ENCODE data around the gene DAAM2.

DAAM2 gene

DNA sequence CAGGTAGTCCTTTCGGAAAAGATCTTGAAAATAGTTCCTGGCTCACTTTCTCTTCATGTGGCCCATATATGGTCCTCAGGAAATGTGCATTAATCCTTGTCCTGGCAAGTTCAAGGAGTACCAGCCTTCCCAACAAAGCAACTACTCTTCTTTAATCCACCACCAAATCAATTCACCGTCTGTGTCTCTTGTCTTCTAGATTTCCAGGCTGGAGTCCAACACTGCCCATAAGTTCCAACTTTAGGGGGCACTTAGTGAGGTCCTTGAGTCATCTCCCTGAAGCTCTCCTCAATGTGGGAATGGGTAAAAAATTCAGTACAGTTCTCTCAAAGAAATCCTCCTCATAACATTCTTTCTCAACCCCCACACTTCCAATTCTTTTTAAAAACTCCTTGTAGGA is 6.9 kb upstream of the DAAM2 start:
- no peak overlapping the region for H3K4me3 ChIP-seq (replicated peaks in 1 of 2; ENCODE audit: low read depth in 2 of 2, low read length in 2 of 2)
- TF ChIP-seq, protein P1, sequence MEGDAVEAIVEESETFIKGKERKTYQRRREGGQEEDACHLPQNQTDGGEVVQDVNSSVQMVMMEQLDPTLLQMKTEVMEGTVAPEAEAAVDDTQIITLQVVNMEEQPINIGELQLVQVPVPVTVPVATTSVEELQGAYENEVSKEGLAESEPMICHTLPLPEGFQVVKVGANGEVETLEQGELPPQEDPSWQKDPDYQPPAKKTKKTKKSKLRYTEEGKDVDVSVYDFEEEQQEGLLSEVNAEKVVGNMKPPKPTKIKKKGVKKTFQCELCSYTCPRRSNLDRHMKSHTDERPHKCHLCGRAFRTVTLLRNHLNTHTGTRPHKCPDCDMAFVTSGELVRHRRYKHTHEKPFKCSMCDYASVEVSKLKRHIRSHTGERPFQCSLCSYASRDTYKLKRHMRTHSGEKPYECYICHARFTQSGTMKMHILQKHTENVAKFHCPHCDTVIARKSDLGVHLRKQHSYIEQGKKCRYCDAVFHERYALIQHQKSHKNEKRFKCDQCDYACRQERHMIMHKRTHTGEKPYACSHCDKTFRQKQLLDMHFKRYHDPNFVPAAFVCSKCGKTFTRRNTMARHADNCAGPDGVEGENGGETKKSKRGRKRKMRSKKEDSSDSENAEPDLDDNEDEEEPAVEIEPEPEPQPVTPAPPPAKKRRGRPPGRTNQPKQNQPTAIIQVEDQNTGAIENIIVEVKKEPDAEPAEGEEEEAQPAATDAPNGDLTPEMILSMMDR (IDR thresholded peaks at IDR 0.05; ENCODE audit: low read depth, low read length): no peak
- no peak for DNase-seq (ENCODE audit: low read depth in 2 of 2)

DNA sequence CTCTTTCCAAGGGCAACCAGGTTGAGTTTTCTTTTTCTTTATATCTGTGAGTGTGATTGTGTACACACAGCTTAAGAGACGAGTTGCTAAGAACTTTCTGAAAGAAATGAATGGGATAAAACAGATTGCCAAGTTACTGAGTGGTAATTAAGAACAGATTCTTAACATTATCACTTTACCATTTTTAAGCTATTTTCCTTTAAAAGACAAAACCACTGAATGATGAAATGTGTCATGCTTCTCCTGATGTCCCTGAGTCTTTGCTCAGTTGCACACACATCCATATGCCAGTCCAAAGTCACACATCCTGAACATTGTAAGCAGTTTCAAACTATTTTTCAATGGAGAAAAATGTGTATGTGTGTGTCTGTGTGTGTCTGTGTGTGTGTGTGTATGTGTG is 5.5 kb upstream of the DAAM2 start:
- TF ChIP-seq, protein P1 (IDR thresholded peaks at IDR 0.05; ENCODE audit: low read depth, low read length): no peak
- no peak for DNase-seq (ENCODE audit: low read depth in 2 of 2)

DNA sequence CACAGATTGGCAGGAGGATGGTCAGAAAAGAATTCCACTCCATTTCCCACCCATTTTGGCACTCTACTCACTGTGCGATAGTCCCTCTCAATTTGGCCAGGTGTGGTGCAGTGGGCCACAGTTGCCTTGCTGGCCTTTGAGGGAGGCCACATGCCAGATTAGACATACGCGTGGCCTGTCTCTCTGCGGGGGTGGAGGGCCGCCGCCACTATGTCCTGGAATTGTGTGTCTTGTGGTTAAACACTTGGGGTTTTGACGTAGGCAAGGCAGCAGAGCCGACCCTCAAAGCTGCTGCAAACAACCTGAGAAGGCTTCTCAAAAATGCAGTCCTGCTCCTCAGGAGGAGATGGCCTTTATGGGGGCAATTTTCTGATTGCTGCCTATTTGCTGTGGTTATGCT is 4.9 kb upstream of the DAAM2 start:
- no peak for DNase-seq (ENCODE audit: low read depth in 2 of 2)
- TF ChIP-seq, protein P1 (IDR thresholded peaks at IDR 0.05; ENCODE audit: low read depth, low read length): no peak
- H3K4me3 ChIP-seq (replicated peaks in 1 of 2; ENCODE audit: low read depth in 2 of 2, low read length in 2 of 2): no peak overlapping the region

More for the DNA sequence above, 5.5 kb upstream of the DAAM2 start:
- H3K4me3 ChIP-seq (replicated peaks in 1 of 2; ENCODE audit: low read depth in 2 of 2, low read length in 2 of 2): no peak overlapping the region

DNA sequence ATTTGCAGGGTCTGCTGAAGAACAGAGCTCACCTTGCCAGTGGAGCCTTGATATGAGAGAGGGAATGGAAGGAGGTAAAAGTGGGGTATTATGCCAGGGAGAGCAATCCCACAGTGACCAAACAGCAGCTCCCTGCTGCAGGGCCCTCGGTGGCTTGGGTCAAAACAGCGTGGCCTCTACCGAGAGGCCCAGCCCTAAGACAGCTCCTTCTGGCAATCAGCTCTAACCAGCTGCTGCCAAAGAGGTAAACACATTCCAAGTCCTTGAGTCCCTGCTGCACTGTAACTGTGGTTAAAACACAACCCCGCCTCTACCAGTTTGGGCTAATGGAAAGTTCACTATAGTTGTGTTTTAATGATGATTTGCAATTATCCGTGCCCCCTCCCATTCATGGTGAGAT is 1.4 kb upstream of the DAAM2 start:
- DNase-seq (ENCODE audit: low read depth in 2 of 2): peak in 1 of 2 donors; percentile 36
- TF ChIP-seq, protein P1 (IDR thresholded peaks at IDR 0.05; ENCODE audit: low read depth, low read length): no peak
- no peak overlapping the region for H3K4me3 ChIP-seq (replicated peaks in 1 of 2; ENCODE audit: low read depth in 2 of 2, low read length in 2 of 2)

DNA sequence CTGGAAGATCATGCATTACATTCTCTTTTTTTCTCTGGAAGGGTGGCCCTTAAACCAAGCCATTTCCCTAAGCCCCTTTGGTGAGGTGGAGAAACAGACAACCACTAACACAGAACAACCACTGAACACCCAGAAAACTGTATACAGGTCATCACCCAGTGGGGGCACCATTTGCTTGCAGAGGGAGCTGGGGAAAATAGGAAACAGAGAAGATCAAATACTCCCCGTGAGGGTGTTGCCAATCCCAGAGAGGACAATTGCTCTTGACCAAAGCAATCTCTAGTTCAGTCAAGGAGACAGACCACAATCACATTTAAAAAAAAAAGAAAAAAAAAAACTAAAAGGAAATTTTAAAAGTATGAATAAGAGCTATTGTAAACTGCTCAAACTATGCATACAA is 865 bp upstream of the DAAM2 start:
- no peak overlapping the region for H3K4me3 ChIP-seq (replicated peaks in 1 of 2; ENCODE audit: low read depth in 2 of 2, low read length in 2 of 2)
- DNase-seq (ENCODE audit: low read depth in 2 of 2): peak; percentile 41 to 48
- TF ChIP-seq, protein P1 (IDR thresholded peaks at IDR 0.05; ENCODE audit: low read depth, low read length): peak; percentile 25

DNA sequence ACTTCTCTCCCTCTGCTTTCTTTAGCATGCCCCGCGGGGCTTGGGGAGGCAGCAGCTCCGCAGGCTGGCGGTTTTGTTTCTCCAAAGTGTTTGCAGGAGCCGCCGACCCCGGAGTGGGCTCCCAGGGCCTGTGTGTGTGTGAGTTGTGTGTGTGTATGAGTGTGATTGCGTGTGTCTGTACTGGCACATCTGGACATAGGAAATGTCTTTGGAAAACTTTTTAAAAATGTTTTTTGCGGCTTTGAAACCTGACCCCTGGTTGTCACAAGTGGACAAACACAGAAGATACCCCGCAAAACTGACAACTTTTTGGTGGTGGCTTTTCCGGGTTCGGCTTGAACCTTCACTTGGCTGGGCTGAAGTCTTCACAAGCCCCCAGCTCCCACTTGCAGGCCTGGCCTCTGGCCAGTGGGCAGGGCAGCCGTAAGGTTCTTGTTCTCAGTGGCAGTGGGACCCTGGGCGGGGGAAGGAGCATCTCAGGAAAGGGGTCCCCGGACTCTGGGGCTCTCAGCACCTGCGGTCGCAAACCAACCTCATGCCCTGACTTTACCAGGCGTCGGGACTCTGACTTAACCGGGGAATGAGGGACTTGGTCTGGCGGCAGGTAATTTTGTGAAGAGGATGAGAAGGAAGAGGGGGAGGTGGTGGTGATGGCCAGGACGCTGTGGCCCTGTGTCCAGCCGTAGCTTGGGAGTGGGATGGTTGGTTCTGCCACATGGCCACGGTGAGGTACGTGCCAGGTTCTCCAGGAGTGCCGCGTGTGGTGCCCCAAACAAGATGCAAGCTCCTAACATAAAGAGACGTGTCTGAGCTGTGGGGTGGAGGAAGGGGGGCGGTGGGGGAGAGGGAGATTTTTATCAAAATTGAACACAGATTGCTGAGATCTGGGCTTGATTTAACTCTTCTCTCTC is 619 bp downstream of the DAAM2 start:
- TF ChIP-seq, protein P1 (IDR thresholded peaks at IDR 0.05; ENCODE audit: low read depth, low read length): no peak
- DNase-seq (ENCODE audit: low read depth in 2 of 2): peak in 1 of 2 donors; percentile 21

More for the DNA sequence above, 619 bp downstream of the DAAM2 start:
- H3K4me3 ChIP-seq (replicated peaks in 1 of 2; ENCODE audit: low read depth in 2 of 2, low read length in 2 of 2): peak overlapping the region; percentile 53 to 62
